Measurements from ENCODE around the gene XXYLT1.

The XXYLT1 gene

GRCh38 chr3:195069501-195070251, 201.3 kb downstream of the XXYLT1 start:
- no peak for TF ChIP-seq EZH2phosphoT487 (conservative IDR thresholded peaks at IDR 0.05; ENCODE audit: low read length)
- TF ChIP-seq CTCF (IDR thresholded peaks at IDR 0.05; ENCODE audit: insufficient read depth, low read length, poor library complexity, severe bottlenecking) = no peak
- no peaks in the 10 kb centered on the region for H3K9me2 ChIP-seq (replicated peaks; ENCODE audit: insufficient read depth, low read length)

DNA sequence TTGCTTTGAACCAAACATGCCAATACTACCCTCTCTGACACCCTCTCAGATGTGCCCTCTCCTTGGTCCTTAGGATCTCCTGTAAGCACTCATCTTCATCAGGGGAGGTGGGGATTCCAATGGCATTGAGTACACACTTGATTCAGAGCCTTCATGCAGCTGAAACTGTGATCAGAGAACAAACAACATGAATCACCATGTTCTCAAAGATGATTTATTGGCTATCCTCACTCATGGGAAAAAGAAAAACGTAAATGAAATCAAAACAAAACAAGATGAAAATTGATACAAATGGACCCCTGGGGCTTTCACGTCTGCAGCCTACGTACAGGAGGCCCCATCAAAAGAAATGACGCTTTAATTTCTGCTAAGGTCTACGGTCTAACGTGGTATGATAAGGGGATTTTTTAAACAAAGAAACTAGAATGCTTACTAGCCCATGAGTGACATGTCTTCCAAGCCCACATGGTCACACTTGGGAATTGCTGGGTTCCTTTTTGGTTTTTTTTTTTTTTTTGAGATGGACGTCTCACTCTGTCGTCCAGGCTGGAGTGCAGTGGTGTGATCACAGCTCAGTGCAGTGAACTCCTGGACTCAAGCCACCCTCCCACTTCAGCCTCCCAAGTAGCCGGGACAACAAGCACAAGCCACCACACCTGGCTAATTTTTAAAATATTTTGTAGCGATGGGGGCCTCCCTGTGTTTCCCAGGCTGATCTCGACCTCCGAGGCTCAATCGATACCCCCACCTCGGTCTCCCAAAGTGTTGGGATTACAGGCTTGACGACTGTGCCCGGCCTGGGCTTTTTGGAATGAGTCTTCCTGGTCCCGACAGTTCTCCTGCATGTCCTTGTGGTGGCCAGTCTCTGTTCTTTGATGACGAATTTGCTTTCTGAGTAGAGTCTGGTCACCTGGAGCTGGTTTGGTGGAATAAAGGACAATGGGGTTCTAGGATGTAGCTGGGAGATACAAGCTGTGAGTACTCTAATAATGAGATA, 202.6 kb downstream of the XXYLT1 start:
- no peaks in the 10 kb centered on the region for H3K36me3 ChIP-seq (ENCODE audit: low read length)
- H3K9me3 ChIP-seq (ENCODE audit: insufficient read depth, low read length) = no peaks in the 10 kb centered on the region
- no peak overlapping the region for H3K4me3 ChIP-seq (ENCODE audit: insufficient read depth, low read length, poor library complexity, severe bottlenecking)
- no peaks in the 10 kb centered on the region for H4K20me1 ChIP-seq (ENCODE audit: low read depth, low read length)
- H3K9me2 ChIP-seq (replicated peaks; ENCODE audit: insufficient read depth, low read length) = no peaks in the 10 kb centered on the region
- no peak overlapping the region for H3K4me2 ChIP-seq (ENCODE audit: low read depth, low read length, poor library complexity, severe bottlenecking)
- H3K27me3 ChIP-seq (ENCODE audit: low read length) = no peaks in the 10 kb centered on the region
- no peak overlapping the region for H3K27ac ChIP-seq (ENCODE audit: low read depth, low read length)
- H3K79me2 ChIP-seq (ENCODE audit: insufficient read depth, low read length) = no peaks in the 10 kb centered on the region
- TF ChIP-seq EZH2phosphoT487 (conservative IDR thresholded peaks at IDR 0.05; ENCODE audit: low read length) = no peak
- TF ChIP-seq CTCF (IDR thresholded peaks at IDR 0.05; ENCODE audit: insufficient read depth, low read length, poor library complexity, severe bottlenecking) = no peak
- H2AFZ ChIP-seq (ENCODE audit: low read depth, low read length, severe bottlenecking) = no peak overlapping the region
- no peaks in the 10 kb centered on the region for H3F3A ChIP-seq (ENCODE audit: insufficient read depth)
- no peak overlapping the region for H3K9ac ChIP-seq (ENCODE audit: low read length)

More at GRCh38 chr3:195069501-195070251, 201.3 kb downstream of the XXYLT1 start:
- Histone ChIP-seq H3K9me3 (ENCODE audit: insufficient read depth, low read length) (no peaks in the 10 kb centered on the region), H3K79me2 (ENCODE audit: insufficient read depth, low read length) (no peaks in the 10 kb centered on the region), H3K27ac (ENCODE audit: low read depth, low read length) (no peak overlapping the region), H3F3A (ENCODE audit: insufficient read depth) (no peaks in the 10 kb centered on the region), H4K20me1 (ENCODE audit: low read depth, low read length) (no peaks in the 10 kb centered on the region), H3K27me3 (ENCODE audit: low read length) (no peaks in the 10 kb centered on the region), H3K4me2 (ENCODE audit: low read depth, low read length, poor library complexity, severe bottlenecking) (no peak overlapping the region), H3K9ac (ENCODE audit: low read length) (no peak overlapping the region), H3K4me3 (ENCODE audit: insufficient read depth, low read length, poor library complexity, severe bottlenecking) (no peak overlapping the region), H3K36me3 (ENCODE audit: low read length) (no peaks in the 10 kb centered on the region), H2AFZ (ENCODE audit: low read depth, low read length, severe bottlenecking) (no peak overlapping the region)

GRCh38 chr3:195066441-195066841, 204.5 kb downstream of the XXYLT1 start:
- no peaks in the 10 kb centered on the region for H3F3A ChIP-seq (ENCODE audit: insufficient read depth)
- H3K27me3 ChIP-seq (ENCODE audit: low read length) = no peaks in the 10 kb centered on the region
- no peak overlapping the region for H2AFZ ChIP-seq (ENCODE audit: low read depth, low read length, severe bottlenecking)
- no peak overlapping the region for H3K4me2 ChIP-seq (ENCODE audit: low read depth, low read length, poor library complexity, severe bottlenecking)
- no peaks in the 10 kb centered on the region for H3K36me3 ChIP-seq (ENCODE audit: low read length)
- no peak overlapping the region for H3K9ac ChIP-seq (ENCODE audit: low read length)
- no peaks in the 10 kb centered on the region for H4K20me1 ChIP-seq (ENCODE audit: low read depth, low read length)
- no peaks in the 10 kb centered on the region for H3K79me2 ChIP-seq (ENCODE audit: insufficient read depth, low read length)
- no peaks in the 10 kb centered on the region for H3K9me2 ChIP-seq (replicated peaks; ENCODE audit: insufficient read depth, low read length)
- H3K4me3 ChIP-seq (ENCODE audit: insufficient read depth, low read length, poor library complexity, severe bottlenecking) = no peak overlapping the region
- no peaks in the 10 kb centered on the region for H3K9me3 ChIP-seq (ENCODE audit: insufficient read depth, low read length)
- H3K27ac ChIP-seq (ENCODE audit: low read depth, low read length) = no peak overlapping the region
- TF ChIP-seq CTCF (IDR thresholded peaks at IDR 0.05; ENCODE audit: insufficient read depth, low read length, poor library complexity, severe bottlenecking) = no peak
- no peak for TF ChIP-seq EZH2phosphoT487 (conservative IDR thresholded peaks at IDR 0.05; ENCODE audit: low read length)

Data from SU-DHL-6 (cell line).